Nephron (organoid): ENCODE results near the gene ATP2A3.

Experiments used
- H3K27ac Mint-ChIP-seq, 3 experiments: 2 replicates each; pipeline ENCODE4 v1.8.0; 2020; ENCODE audit warnings: mixed read lengths in 3 of 3, mild to moderate bottlenecking in 2 of 3, moderate library complexity in 1 of 3
- H3K27me3 Mint-ChIP-seq: 2 replicates; pipeline ENCODE4 v1.8.0; 2021; ENCODE audit warnings: low read depth, mild to moderate bottlenecking, moderate library complexity, mixed read lengths
- H3K36me3 Mint-ChIP-seq: 2 replicates; pipeline ENCODE4 v1.8.0; 2020; ENCODE audit warnings: low read depth, mixed read lengths
- H3K4me1 Mint-ChIP-seq: 2 replicates; pipeline ENCODE4 v1.8.0; 2020; ENCODE audit warnings: mixed read lengths
- H3K4me3 Mint-ChIP-seq, 3 experiments: 2 replicates each; pipeline ENCODE4 v1.8.0; 2020; ENCODE audit warnings: mild to moderate bottlenecking in 3 of 3, mixed read lengths in 3 of 3, moderate library complexity in 2 of 3
- H3K9me3 Mint-ChIP-seq: 2 replicates; pipeline ENCODE4 v1.8.0; 2020; ENCODE audit warnings: mixed read lengths
- TF ChIP-seq, protein P1 (sequence below), 3 experiments: fragments of 200-600 bp; sonication (generic); IDR thresholded peaks; one replicate each; pipeline ENCODE4 v1.5.0; 2021; ENCODE audit warnings: antibody characterized with exemption in 3 of 3; ENCODE audit not compliant: unreplicated experiment in 3 of 3

The ATP2A3 gene

DNA sequence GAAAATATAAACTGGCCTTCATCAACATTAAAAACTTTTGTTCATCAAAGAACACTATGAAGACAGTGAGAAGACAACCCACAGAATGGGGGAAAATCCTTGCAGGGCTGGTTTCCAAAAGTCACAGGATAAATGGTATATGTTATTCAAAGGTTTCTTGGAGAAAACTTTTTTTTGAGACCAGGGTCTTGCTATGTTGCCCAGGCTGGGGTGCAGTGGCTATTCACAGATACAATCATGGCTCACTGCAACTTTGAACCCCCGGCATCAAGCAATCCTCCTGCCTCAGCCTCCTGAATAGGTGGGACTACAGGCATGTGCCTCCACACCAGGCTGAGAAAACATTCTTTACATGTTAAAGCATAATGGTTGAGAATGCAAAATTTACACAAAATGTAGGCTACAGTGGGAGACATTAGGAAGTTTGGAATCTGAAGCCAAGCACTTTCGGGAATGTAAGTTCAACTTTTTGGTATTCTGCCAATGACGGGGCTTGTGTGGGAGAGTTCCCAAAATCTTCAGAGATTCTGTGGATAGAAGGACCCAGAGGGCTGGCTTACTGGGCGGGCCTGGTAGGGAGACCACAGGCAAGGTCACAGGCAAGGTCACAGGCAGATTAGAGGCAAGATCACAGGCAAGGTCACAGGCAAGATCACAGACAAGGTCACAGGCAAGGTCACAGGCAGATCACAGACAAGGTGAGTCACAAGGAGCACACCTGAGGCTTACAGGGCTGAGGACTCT, 24.2 kb upstream of the ATP2A3 start:
- peak overlapping the region; percentile 46 to 72 (median 71) for H3K27ac Mint-ChIP-seq
- H3K27me3 Mint-ChIP-seq: peaks cover 5% of the 10 kb centered on the region
- no peaks in the 10 kb centered on the region for H3K36me3 Mint-ChIP-seq
- no peak overlapping the region for H3K4me3 Mint-ChIP-seq
- no peaks in the 10 kb centered on the region for H3K9me3 Mint-ChIP-seq
- TF ChIP-seq, protein P1, sequence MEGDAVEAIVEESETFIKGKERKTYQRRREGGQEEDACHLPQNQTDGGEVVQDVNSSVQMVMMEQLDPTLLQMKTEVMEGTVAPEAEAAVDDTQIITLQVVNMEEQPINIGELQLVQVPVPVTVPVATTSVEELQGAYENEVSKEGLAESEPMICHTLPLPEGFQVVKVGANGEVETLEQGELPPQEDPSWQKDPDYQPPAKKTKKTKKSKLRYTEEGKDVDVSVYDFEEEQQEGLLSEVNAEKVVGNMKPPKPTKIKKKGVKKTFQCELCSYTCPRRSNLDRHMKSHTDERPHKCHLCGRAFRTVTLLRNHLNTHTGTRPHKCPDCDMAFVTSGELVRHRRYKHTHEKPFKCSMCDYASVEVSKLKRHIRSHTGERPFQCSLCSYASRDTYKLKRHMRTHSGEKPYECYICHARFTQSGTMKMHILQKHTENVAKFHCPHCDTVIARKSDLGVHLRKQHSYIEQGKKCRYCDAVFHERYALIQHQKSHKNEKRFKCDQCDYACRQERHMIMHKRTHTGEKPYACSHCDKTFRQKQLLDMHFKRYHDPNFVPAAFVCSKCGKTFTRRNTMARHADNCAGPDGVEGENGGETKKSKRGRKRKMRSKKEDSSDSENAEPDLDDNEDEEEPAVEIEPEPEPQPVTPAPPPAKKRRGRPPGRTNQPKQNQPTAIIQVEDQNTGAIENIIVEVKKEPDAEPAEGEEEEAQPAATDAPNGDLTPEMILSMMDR (IDR thresholded peaks at IDR 0.05; ENCODE audit: unreplicated experiment in 3 of 3): no peak
- peaks cover 7% of the 10 kb centered on the region for H3K4me1 Mint-ChIP-seq

DNA sequence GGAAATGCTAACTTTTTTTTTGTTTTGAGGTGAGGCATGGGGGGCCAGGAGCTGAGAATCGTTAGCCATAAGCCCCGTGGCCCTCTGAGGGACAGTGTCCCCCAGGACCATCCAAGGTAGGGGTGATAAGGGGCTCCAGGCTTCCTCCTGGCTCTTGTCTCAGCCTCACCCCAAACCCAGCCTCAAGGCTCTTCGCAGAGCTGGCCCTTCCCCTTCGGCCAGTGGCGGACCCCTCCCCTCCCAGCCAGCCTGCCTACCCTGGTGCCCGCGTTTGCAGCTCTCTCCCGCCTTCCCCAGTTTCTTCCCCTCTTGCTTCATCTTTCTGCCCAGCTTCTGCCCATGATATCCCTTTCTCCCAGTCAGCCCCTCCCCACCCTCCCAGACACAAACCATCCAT, 22.7 kb upstream of the ATP2A3 start:
- Mint-ChIP-seq H3K36me3 (no peaks in the 10 kb centered on the region), H3K27me3 (peaks cover 8% of the 10 kb centered on the region), H3K9me3 (no peaks in the 10 kb centered on the region), H3K4me1 (peaks cover 7% of the 10 kb centered on the region), H3K27ac (no peak overlapping the region), H3K4me3 (no peak overlapping the region)
- TF ChIP-seq, protein P1 (IDR thresholded peaks at IDR 0.05; ENCODE audit: unreplicated experiment in 3 of 3): no peak

DNA sequence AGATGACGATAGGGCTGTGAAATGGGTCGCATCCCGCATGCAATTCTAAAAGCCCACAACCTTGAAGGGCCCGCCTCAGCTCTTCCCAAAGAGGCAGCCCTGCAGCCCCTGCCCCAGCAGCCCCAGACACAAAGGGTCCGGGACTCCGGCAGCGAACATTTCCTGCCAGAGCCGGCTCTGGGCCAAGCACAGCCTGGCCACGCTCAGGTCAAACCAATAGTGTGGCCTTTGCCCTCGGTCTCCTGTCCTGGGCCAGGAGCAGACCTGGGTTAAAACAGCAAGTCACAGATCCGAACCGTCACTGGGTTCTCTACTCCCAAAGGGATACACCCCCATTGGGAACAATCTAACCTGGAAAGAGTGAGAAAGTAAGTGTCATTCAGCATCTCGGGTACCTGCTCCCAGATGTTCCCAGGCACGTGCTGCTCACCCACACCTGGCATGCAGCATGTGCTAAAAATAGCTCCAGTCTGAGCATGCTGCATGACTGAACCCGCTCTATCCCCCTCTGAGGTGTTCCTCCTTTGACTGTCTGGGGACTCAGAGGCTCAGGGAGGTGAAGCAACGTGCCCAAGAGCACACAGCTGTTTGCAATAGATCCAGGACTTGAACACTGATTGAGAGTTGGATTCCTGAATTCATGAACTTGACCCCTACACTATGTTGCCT, 22.2 kb upstream of the ATP2A3 start:
- TF ChIP-seq, protein P1 (IDR thresholded peaks at IDR 0.05; ENCODE audit: unreplicated experiment in 3 of 3): no peak
- H3K27ac Mint-ChIP-seq: no peak overlapping the region
- no peaks in the 10 kb centered on the region for H3K9me3 Mint-ChIP-seq
- peaks cover 12% of the 10 kb centered on the region for H3K27me3 Mint-ChIP-seq
- peaks cover 7% of the 10 kb centered on the region for H3K4me1 Mint-ChIP-seq
- H3K4me3 Mint-ChIP-seq: no peak overlapping the region
- H3K36me3 Mint-ChIP-seq: no peaks in the 10 kb centered on the region

DNA sequence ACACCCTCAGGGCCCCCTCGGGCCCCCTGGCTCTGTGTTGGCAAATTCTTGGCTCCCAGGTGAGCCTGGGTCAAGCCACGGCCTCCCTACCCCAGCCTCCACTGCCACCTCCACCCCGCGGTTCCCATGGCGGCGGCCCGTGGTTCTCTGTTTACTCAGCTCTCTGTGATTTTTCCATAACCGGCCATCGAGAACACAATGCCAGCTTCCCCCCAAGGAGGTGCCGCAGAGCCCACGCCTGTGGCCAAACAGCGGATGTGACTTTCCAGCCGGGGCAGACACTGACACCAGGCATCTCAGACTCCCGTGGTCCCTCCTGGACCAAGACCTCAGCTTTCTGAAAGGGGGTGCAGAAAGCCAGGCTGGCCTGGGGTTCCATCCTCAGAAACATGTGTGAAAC, 21.6 kb upstream of the ATP2A3 start:
- H3K36me3 Mint-ChIP-seq: no peaks in the 10 kb centered on the region
- TF ChIP-seq, protein P1 (IDR thresholded peaks at IDR 0.05; ENCODE audit: unreplicated experiment in 3 of 3): no peak
- no peak overlapping the region for H3K4me3 Mint-ChIP-seq
- H3K4me1 Mint-ChIP-seq: peaks cover 7% of the 10 kb centered on the region
- H3K27me3 Mint-ChIP-seq: peaks cover 18% of the 10 kb centered on the region
- no peaks in the 10 kb centered on the region for H3K9me3 Mint-ChIP-seq
- H3K27ac Mint-ChIP-seq: no peak overlapping the region

DNA sequence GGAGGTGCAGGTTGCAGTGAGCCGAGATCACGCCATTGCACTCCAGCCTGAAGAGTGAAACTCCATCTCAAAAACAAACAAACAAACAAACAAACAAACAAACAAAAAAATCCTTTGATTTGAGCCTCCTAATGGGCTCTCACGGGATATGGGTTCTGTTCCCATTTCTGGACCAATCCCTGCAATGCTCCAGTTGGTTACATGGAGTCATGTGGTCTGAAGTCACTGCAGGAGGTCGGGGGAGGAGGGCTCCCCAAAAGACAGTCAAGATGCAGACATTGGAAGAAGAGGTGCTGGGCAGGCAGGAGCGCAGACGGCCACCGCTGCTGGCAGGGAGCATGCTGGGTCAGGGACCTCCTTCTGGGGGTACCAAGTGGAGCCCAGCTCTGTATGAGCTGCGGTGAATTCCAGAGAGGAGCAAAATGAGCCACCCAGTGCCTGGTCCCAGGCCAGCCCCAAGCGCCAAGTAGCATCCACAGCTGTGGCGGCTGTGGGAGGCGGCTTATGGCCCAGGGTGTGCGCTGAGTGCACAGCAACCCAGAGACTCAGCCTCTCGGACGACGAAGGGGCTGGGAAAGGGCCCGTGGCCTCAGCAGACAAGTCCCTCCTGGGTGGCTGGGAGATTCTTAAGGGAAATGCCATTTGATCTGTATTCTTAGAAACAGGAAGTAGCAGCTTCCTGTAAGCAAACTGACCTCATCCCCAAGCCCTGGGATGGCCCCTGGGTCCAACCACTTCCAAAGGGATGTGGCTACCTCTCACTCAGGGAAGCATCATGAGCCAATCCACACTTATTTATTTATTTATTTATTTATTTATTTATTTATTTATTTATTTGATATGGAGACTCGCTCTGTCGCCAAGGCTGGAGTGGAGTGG, 19.6 kb upstream of the ATP2A3 start:
- H3K27ac Mint-ChIP-seq: no peak overlapping the region

More for the DNA sequence above, 19.6 kb upstream of the ATP2A3 start:
- peaks cover 22% of the 10 kb centered on the region for H3K27me3 Mint-ChIP-seq
- TF ChIP-seq, protein P1 (IDR thresholded peaks at IDR 0.05; ENCODE audit: unreplicated experiment in 3 of 3): no peak
- H3K4me1 Mint-ChIP-seq: peaks cover 6% of the 10 kb centered on the region
- no peaks in the 10 kb centered on the region for H3K36me3 Mint-ChIP-seq
- H3K9me3 Mint-ChIP-seq: peaks cover 3% of the 10 kb centered on the region
- no peak overlapping the region for H3K4me3 Mint-ChIP-seq
